Measurements from ENCODE around the gene L3MBTL3. TPM values are rescaled to one million over a fixed set of nuclear protein-coding genes. Genes with fewer than 3 reads are reported as not detected.

L3MBTL3 gene
- polyA plus RNA-seq, 1 of the 3 experiments (the other 2 are of a cell fraction), result 12.6 TPM

DNA sequence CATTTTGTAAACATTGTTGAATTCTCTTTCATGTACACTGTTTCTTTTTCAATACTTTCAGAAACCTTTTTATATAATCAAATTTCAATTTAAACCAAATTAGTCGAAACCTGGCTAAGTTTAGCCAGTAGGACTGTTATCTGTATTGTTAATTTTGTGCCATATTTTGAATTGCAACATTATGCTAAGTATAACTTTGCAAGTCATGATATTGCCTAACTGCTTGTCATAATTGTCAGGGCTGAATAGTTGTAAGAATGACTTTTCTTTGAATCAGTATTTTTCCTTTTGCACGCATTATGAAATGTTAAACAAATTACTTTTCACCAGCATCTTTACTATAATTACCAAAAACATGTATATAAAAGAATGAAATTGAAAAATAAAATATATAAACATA is 121.7 kb downstream of the L3MBTL3 start:
- POLR2A ChIA-PET, result no interaction called here
- CTCF ChIA-PET, result no interaction called here
- DNase-seq, result no peak

More for the DNA sequence above, 121.7 kb downstream of the L3MBTL3 start:
- Histone ChIP-seq H3K27ac (ENCODE audit: low read depth in 2 of 2, low read length in 1 of 2) (no peak overlapping the region), H3K4me3 (ENCODE audit: low read depth in 2 of 2, low read length in 1 of 2) (no peak overlapping the region), H3K27me3 (ENCODE audit: insufficient read depth) (no peaks in the 10 kb centered on the region), H3K4me1 (ENCODE audit: control insufficient read depth in 1 of 2, insufficient read depth in 2 of 2, low read depth in 1 of 2, low read length in 1 of 2) (no peaks in the 10 kb centered on the region), H3F3A (replicated peaks; ENCODE audit: insufficient read depth) (no peaks in the 10 kb centered on the region), H3K79me2 (ENCODE audit: insufficient read depth) (no peaks in the 10 kb centered on the region), H3K9ac (no peak overlapping the region), H3K9me2 (no peaks in the 10 kb centered on the region), H3K4me2 (no peak overlapping the region), H3K36me3 (replicated peaks in 1 of 2; ENCODE audit: control insufficient read depth in 1 of 2, insufficient read depth in 2 of 2, low read length in 1 of 2) (peaks cover 15 to 55% of the 10 kb centered on the region in 2 experiments), H4K20me1 (ENCODE audit: insufficient read depth) (no peaks in the 10 kb centered on the region), H3K9me3 (no peaks in the 10 kb centered on the region), H2AFZ (ENCODE audit: low read depth) (no peak overlapping the region)
- 82% methylated on average over 2 of the region's 2 CpGs for WGBS (ENCODE audit: low lambda C conversion rate)
- TF ChIP-seq YY1 (IDR thresholded peaks at IDR 0.05; ENCODE audit: low read depth), result no peak
- no peak for TF ChIP-seq FOSL2 (IDR thresholded peaks at IDR 0.05; ENCODE audit: borderline replicate concordance, low read depth)
- no peak for TF ChIP-seq ELF1 (IDR thresholded peaks at IDR 0.05)
- no peak for TF ChIP-seq EZH2phosphoT487 (IDR thresholded peaks at IDR 0.05; ENCODE audit: borderline replicate concordance, low read depth)
- no peak for TF ChIP-seq RCOR1 (IDR thresholded peaks at IDR 0.05; ENCODE audit: low read length)
- no peak for TF ChIP-seq SIN3A (IDR thresholded peaks at IDR 0.05; ENCODE audit: borderline replicate concordance, low read depth, low read length)
- TF ChIP-seq TCF12 (IDR thresholded peaks at IDR 0.05), result no peak
- no peak for TF ChIP-seq TEAD4 (IDR thresholded peaks at IDR 0.05; ENCODE audit: borderline replicate concordance, insufficient read depth)
- no peak for TF ChIP-seq SMC3 (IDR thresholded peaks at IDR 0.05; ENCODE audit: low read depth, low read length)
- TF ChIP-seq, protein P1, sequence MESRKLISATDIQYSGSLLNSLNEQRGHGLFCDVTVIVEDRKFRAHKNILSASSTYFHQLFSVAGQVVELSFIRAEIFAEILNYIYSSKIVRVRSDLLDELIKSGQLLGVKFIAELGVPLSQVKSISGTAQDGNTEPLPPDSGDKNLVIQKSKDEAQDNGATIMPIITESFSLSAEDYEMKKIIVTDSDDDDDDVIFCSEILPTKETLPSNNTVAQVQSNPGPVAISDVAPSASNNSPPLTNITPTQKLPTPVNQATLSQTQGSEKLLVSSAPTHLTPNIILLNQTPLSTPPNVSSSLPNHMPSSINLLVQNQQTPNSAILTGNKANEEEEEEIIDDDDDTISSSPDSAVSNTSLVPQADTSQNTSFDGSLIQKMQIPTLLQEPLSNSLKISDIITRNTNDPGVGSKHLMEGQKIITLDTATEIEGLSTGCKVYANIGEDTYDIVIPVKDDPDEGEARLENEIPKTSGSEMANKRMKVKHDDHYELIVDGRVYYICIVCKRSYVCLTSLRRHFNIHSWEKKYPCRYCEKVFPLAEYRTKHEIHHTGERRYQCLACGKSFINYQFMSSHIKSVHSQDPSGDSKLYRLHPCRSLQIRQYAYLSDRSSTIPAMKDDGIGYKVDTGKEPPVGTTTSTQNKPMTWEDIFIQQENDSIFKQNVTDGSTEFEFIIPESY (IDR thresholded peaks at IDR 0.05; ENCODE audit: borderline replicate concordance, low read depth), result no peak
- TF ChIP-seq MEF2A (IDR thresholded peaks at IDR 0.05; ENCODE audit: borderline replicate concordance, low read depth), result no peak
- TF ChIP-seq, protein P2, sequence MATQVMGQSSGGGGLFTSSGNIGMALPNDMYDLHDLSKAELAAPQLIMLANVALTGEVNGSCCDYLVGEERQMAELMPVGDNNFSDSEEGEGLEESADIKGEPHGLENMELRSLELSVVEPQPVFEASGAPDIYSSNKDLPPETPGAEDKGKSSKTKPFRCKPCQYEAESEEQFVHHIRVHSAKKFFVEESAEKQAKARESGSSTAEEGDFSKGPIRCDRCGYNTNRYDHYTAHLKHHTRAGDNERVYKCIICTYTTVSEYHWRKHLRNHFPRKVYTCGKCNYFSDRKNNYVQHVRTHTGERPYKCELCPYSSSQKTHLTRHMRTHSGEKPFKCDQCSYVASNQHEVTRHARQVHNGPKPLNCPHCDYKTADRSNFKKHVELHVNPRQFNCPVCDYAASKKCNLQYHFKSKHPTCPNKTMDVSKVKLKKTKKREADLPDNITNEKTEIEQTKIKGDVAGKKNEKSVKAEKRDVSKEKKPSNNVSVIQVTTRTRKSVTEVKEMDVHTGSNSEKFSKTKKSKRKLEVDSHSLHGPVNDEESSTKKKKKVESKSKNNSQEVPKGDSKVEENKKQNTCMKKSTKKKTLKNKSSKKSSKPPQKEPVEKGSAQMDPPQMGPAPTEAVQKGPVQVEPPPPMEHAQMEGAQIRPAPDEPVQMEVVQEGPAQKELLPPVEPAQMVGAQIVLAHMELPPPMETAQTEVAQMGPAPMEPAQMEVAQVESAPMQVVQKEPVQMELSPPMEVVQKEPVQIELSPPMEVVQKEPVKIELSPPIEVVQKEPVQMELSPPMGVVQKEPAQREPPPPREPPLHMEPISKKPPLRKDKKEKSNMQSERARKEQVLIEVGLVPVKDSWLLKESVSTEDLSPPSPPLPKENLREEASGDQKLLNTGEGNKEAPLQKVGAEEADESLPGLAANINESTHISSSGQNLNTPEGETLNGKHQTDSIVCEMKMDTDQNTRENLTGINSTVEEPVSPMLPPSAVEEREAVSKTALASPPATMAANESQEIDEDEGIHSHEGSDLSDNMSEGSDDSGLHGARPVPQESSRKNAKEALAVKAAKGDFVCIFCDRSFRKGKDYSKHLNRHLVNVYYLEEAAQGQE (IDR thresholded peaks at IDR 0.05; ENCODE audit: low read depth, low read length), result no peak
- TF ChIP-seq NRF1 (IDR thresholded peaks at IDR 0.05; ENCODE audit: low read depth, low read length), result no peak
- TF ChIP-seq, protein P3, sequence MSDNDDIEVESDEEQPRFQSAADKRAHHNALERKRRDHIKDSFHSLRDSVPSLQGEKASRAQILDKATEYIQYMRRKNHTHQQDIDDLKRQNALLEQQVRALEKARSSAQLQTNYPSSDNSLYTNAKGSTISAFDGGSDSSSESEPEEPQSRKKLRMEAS (IDR thresholded peaks at IDR 0.05; ENCODE audit: low read depth), result no peak
- TF ChIP-seq, protein P4, sequence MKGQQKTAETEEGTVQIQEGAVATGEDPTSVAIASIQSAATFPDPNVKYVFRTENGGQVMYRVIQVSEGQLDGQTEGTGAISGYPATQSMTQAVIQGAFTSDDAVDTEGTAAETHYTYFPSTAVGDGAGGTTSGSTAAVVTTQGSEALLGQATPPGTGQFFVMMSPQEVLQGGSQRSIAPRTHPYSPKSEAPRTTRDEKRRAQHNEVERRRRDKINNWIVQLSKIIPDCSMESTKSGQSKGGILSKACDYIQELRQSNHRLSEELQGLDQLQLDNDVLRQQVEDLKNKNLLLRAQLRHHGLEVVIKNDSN (IDR thresholded peaks at IDR 0.05; ENCODE audit: borderline replicate concordance, low read depth), result no peak
- no peak for TF ChIP-seq RFX5 (IDR thresholded peaks at IDR 0.05; ENCODE audit: low read length)
- no peak for TF ChIP-seq FOXM1 (IDR thresholded peaks at IDR 0.05; ENCODE audit: low read depth)
- no peak for TF ChIP-seq CHD2 (IDR thresholded peaks at IDR 0.05; ENCODE audit: low read length, partially characterized antibody)
- TF ChIP-seq EP300 (IDR thresholded peaks at IDR 0.05; ENCODE audit: borderline replicate concordance in 1 of 2, low read depth in 1 of 2, low read length in 1 of 2), result no peak

Measured in SK-N-SH (cell line).